Activated CD8-positive, alpha-beta memory T cell treated with anti-CD3 and anti-CD28 coated beads, Interleukin-2, amount 50 U/mL, for 48 hours (primary cell): ENCODE measurements around the gene ZNF334.

ENCODE experiments used
- DNase-seq: peaks from one replicate; pipeline ENCODE4 v3.0.0-alpha.2; 2020

The ZNF334 gene

DNA sequence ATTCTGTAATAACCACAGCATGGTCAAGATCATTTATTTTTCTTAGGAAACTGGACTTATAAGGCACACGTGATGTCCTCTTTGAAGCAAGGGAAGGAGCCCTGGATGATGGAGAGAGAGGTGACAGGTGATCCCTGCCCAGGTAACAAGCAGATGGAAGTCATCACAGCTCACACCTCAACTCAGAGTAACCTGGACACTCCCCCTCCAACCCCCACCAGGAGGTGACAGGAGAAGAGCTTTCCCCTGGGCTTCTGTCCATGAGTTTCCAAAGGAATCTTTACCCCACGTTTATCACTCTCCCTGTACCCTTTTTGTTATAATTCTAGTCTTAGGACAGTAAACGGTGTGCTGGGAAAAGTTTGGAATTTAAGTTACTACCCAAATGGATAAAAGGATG lies 28.4 kb downstream of the ZNF334 start:
- DNase-seq, result no peak

DNA sequence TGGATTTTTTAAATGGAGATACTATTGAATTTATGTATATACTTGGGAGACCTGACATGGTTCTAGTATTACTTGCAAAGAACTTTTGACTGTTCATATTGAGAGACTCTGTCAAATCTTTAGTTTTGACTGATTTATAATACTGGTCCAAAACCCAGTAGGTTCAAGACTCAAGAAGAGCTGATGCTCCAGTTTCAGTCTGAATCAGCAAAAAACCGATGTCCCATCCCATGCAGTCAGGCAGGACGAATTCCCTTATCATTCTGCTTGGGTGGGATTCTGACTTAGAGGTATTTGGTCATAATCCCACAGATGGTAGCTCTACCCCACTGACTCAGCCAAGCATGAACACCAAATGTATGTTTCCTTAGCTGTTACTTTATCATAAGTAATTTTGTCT lies 29.5 kb downstream of the ZNF334 start:
- DNase-seq, result no peak

DNA sequence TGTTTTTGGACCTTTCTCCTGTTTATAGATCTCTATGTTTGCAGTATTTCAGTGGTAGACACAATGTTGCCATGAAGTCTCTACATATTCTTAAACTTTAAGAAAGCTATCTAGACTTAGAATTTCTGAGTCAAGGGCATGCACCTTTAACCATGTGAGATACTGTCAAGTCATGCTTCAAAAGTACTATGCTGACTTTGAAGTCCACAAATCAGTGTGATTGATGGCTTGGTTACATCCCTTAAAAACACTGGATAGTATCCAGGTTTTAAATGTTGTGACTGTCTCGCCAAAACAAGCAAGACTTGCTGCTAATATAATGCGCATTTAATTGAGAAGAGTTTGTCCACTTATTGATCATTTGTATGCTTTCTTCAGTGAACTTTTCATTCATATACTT lies 30.5 kb downstream of the ZNF334 start:
- DNase-seq, result no peak

DNA sequence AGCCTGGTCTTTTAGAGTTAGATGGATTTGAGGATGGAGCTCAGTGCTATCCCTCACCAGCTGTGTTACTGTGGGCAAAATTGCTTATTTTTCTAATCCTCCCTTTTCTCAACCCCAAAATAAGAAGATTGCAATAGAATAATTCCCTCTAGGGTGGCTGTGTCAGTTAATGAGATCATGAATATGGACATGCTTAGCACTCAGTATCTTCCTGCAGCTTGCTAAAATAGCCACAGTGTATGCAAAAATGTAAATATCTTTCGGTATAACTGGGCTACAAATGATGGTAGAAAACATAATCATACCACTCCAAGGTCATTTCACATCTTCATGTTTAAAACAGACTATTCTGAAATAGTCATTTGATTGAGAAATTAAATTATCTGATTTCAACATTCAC lies 35.7 kb downstream of the ZNF334 start:
- DNase-seq, result no peak

DNA sequence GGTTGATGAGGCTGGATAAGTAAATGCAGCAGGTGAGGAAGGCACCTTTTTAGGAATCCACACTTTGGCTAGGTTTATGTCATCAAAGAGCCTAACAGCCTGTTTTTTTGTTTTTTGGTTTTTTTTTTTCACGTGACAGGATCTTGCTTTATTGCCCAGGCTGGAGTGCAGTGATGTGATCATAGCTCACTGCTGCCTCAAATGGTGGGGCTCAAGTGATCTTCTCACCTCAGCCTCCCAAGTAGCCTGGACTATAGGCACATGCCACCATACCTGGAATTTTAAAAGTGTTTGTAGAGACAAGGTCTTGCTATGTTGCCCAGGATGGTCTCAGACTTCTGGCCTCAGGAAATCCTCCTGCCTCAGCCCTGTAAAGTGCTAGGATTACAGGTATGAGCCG lies 36.1 kb downstream of the ZNF334 start:
- no peak for DNase-seq

DNA sequence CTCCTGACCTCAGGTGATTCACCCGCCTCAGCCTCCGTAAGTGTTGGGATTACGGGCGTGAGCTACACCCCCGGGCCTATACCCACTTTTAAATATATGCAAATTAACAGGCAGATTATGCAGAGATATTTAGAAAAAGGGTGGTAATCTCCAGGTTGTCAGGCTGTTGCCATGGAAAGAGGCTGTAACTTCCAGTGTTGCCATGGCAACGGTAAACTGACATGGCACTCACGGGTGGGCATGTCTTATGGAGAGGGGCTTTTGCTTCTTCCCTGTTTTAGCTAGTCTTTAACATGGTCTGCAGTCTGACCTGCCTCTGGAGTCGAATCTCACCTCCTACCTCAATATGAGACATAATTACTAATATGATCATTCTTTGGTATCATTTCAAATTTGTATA lies 44.9 kb downstream of the ZNF334 start:
- no peak for DNase-seq

DNA sequence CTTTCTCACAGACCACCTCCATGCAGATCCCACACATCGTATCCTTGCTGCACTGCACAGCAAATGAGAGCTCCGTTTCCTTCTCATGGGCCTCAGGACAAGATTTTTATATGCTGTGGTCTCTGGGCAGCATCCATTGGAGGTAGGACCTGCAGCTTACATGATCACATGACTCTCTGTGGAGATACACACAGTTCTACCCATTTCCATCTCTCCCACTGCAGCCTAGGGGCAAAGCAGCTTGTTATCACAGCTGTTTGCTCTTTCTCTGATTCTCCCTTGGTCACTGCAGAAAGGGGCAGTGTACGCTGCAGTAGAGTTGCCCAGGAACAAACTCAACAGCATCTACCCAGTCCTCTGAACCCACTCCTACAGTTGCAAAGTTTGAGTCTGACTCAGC lies 48.9 kb downstream of the ZNF334 start:
- DNase-seq, result no peak

DNA sequence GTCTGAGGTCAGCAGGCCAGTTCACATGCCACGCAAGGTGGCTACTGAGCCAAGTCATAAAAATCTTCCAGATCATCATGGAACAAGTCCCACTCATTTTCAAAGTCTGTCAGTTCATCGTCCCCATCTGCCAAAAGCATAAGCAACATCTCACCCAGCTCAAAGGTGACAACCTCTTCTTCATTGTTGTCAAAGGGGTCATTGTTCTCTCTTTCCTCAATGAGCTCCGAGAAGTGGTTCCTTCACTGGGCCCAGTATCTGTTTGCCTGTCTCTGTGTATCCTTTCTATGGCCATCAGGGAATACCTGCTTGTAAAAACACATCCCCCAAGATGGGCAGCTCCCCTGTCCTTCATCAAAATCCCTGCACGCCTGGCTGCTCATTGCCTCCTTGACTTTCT lies 49.5 kb downstream of the ZNF334 start:
- no peak for DNase-seq

DNA sequence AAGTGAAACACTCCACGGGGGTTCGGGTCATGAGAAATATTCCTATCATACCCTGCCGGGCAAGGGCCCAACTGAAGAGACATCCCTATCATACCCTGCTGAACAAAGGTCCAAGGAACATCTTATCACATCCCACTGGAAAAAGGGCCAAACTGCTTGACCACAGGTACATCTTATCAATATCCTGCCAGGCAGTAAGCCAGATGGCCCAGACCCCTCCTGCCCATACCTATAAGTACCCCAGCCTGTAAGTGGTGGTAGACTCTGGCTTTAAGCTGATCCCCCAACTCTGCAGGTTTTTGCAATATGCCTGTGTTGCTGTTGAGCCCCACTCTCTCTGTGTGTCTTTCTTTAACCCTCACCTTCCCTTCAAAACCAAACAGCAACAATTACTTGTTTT lies 51.6 kb downstream of the ZNF334 start:
- no peak for DNase-seq

DNA sequence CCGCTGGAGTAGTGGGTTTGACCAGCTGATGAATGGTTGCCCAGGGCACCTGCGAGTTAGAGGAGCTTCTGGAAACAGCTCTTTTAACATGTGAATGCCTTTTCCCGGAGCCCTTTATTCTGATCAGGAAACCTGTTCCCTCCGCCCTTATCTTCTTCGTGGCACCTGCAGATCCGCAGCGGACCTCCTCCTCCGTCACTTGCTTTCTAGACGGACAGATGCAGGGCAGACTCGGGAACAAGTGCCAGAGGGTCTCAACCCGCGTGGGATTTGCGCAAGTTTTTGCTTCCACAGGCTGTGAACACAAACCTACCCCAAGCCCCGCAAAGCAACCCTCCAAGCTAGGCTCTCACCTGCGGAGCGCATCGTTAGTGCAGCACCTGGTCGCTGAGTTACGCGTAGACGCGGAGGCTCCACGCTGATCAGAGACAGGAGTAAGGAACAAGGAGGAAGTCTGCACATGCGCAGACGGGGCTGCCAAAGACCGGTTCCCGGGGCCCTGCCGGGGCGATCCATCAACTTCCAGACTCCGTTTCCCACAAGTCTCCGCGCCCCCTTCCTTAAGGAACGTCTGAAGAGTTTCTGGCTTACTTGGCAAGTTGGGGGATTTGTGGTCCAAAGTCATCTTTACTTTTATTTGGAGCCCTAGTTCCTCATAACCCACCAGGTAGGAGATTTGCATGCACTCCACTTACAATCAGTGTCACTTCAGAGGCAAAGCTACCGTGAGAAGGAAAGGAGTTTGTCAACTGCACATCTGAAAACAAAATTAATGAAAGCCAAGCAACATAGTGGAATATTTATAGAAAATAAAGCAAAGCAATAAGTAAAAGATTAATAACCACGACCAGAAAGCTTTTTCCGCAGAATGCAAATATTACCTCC lies 54.3 kb downstream of the ZNF334 start:
- DNase-seq, result no peak

DNA sequence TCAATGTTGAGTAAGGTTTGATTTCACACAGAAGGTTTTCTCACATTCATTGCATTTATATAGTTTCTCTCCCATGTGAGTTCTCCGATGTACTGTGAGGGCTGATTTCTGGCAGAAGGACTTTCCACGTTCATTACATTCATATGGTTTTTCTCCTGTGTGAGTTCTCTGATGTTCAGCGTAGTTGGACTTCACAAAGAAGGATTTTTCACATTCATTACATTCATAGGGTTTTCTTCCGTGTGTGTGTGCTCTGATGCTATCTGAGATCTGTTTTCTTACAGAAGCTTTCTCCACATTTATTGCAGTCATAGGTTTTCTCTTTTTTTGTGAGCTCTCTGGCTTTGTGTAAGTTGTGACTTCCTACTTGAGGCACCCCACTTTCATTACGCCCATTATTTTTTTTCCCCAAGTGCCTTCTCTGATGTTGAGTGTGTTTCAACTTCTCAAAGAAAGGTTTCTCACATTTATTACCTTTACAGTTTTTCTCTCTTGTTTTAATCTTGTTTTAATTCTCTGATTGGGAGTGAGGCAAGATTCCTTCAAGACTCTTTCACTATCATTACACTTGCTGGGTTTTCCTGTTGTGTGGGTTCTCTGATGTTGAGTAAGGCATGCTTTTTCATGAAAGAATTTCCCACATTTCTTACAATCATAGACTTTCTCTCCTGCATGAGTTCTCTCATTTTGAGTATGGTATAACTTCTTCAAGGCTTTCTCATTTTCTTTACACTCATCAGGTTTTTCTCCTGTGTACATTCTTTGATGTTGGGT lies 56.9 kb downstream of the ZNF334 start:
- no peak for DNase-seq

DNA sequence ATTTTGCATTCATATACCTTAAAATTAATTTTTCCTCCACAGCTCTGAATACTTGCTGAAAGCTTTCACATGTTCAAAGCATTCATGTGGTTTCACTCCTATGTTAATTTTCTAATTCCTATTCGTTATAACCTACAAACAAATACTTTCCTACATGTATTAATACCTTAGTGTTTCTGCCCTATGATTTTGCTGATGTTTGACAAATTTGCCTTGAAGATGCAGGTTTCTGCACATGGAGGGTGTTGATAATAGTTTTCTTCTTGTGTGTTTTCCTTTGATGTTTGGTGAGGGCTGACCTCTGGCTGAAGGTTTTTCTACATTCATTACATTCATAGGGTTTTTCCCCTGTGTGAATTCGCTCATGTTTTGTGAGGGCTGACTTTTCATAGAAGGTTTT lies 57.6 kb downstream of the ZNF334 start:
- no peak for DNase-seq
